HEK293T (cell line): ENCODE results near the gene PHRF1.
A peak's percentile ranks its signal among the peaks of the same experiment; 100 is the strongest.
"Not testable (repeated sequence)": the region's sequence is repeated elsewhere in the genome, so short reads cannot be mapped to it uniquely, and the experiment has no call there.

ENCODE experiments used
- CTCF ChIA-PET: fragments of 350-600 bp; formaldehyde crosslinking; extraction: SDS; loops from one replicate; lab custom pipeline; 2021; ENCODE audit warnings: antibody characterized with exemption, inconsistent platforms; lab: Yijun Ruan, JAX
- POLR2A ChIA-PET: fragments of 350-600 bp; formaldehyde crosslinking; extraction: SDS; loops from one replicate; lab custom pipeline; 2020; ENCODE audit warnings: antibody characterized with exemption, inconsistent platforms; lab: Yijun Ruan, JAX
- DNase-seq: peaks from one replicate; pipeline ENCODE4 v3.0.0; 2012; ENCODE audit warnings: mixed read lengths; ENCODE audit errors: extremely low spot score
- ARNT ChIP-seq: fragments of 450-650 bp; IDR thresholded peaks from 2 replicates; pipeline ENCODE4 v1.6.1; 2017; ENCODE audit warnings: mild to moderate bottlenecking
- BHLHE40 ChIP-seq: fragments of 450-650 bp; IDR thresholded peaks from 2 replicates; pipeline ENCODE4 v1.6.1; 2016; ENCODE audit warnings: mild to moderate bottlenecking, moderate library complexity, borderline replicate concordance
- CTBP1 ChIP-seq: fragments of 450-650 bp; IDR thresholded peaks from 2 replicates; pipeline ENCODE4 v1.6.1; 2016; ENCODE audit warnings: borderline replicate concordance
- ELF4 ChIP-seq: fragments of 450-650 bp; IDR thresholded peaks from 2 replicates; pipeline ENCODE4 v1.6.1; 2017; ENCODE audit warnings: antibody characterized with exemption
- FOXA1 ChIP-seq: fragments of 450-650 bp; IDR thresholded peaks from 2 replicates; pipeline ENCODE4 v1.6.1; 2016; ENCODE audit warnings: mild to moderate bottlenecking
- FOXK2 ChIP-seq: fragments of 450-650 bp; IDR thresholded peaks from 2 replicates; pipeline ENCODE4 v1.6.1; 2016; ENCODE audit warnings: mild to moderate bottlenecking
- FOXM1 ChIP-seq: fragments of 450-650 bp; IDR thresholded peaks from 2 replicates; pipeline ENCODE4 v1.6.1; 2017; ENCODE audit warnings: mild to moderate bottlenecking, borderline replicate concordance
- HDGF ChIP-seq: fragments of 450-650 bp; IDR thresholded peaks from 2 replicates; pipeline ENCODE4 v1.6.1; 2017; ENCODE audit warnings: antibody characterized with exemption, borderline replicate concordance
- L3MBTL2 ChIP-seq: fragments of 450-650 bp; conservative IDR thresholded peaks from 2 replicates; pipeline ENCODE4 v1.6.1; 2016; ENCODE audit warnings: mild to moderate bottlenecking
- LEF1 ChIP-seq: fragments of 450-650 bp; IDR thresholded peaks from 2 replicates; pipeline ENCODE4 v1.6.1; 2017; ENCODE audit warnings: mild to moderate bottlenecking, borderline replicate concordance
- NFRKB ChIP-seq: fragments of 450-650 bp; IDR thresholded peaks from 2 replicates; pipeline ENCODE4 v1.6.1; 2016; ENCODE audit warnings: mild to moderate bottlenecking, moderate library complexity
- PKNOX1 ChIP-seq: fragments of 450-650 bp; IDR thresholded peaks from 2 replicates; pipeline ENCODE4 v1.6.1; 2016
- SP1 ChIP-seq: fragments of 450-650 bp; IDR thresholded peaks from 2 replicates; pipeline ENCODE4 v1.6.1; 2017
- SUZ12 ChIP-seq: fragments of 450-650 bp; IDR thresholded peaks from 2 replicates; pipeline ENCODE4 v1.6.1; 2016; ENCODE audit warnings: mild to moderate bottlenecking
- TARDBP ChIP-seq: fragments of 450-650 bp; IDR thresholded peaks from 2 replicates; pipeline ENCODE4 v1.6.1; 2016
- ZNF384 ChIP-seq: fragments of 450-650 bp; IDR thresholded peaks from 2 replicates; pipeline ENCODE4 v1.6.1; 2016

The PHRF1 gene

GRCh38 chr11:653837-654236 lies 77.6 kb downstream of the PHRF1 start:
- CTCF ChIA-PET: no interaction called here
- TF ChIP-seq ARNT (no peak), TARDBP (no peak), SP1 (no peak), FOXM1 (no peak), HDGF (no peak), LEF1 (no peak), SUZ12 (no peak), NFRKB (no peak), FOXA1 (no peak), CTBP1 (no peak), PKNOX1 (no peak), ELF4 (no peak), BHLHE40 (no peak), L3MBTL2 (no peak)
- POLR2A ChIA-PET: no interaction called here
- no peak for DNase-seq

GRCh38 chr11:654444-654843 lies 78.2 kb downstream of the PHRF1 start:
- DNase-seq, POLR2A ChIA-PET: not testable (repeated sequence)
- CTCF ChIA-PET: interaction anchor here (1.7 kb wide), 1 partner anchor 69 kb away, joined by 7 read pairs; no protein-coding TSS in a partner anchor

DNA sequence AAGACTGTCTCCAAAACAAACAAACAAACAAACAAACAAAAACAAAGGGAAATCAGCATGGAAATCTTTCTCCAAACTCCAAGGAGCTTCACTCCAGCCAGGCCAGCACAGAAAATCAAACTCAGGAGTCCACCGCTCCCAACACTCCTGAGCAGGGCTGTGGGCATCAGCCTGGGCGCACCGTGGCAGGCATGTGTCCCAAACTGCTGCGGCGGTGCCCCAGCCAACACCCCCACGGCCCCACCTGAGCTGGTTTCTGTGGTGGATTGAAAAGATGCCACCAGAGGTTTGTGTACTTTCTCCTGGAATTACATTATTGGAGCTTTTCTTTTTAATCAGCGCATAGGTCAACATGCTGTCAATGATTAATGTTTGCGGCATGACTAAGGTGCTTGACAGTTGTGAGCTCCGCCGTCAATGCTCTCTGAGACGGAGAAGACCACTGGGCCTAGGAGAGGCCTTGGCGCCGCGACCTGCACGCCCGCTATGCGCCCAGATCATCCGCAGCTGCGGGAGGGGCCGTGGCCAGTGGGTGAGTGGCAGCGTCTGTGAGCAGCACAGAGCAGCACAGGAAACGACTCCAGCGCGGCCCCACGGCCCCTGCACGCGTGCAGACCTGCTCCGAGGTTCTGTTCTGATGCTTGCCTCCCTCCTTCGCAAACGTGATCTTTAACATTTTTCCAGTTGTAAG lies 78.9 kb downstream of the PHRF1 start:
- ChIA-PET POLR2A (no interaction called here), CTCF (interaction anchor here (1.7 kb wide), 1 partner anchor 68 kb away, joined by 7 read pairs; no protein-coding TSS in a partner anchor)
- DNase-seq: no peak
- TF ChIP-seq FOXK2 (no peak), FOXM1 (no peak), HDGF (no peak), SUZ12 (no peak), FOXA1 (no peak), ARNT (no peak), ZNF384 (no peak), L3MBTL2 (no peak), SP1 (no peak), NFRKB (no peak), PKNOX1 (no peak), CTBP1 (no peak)

DNA sequence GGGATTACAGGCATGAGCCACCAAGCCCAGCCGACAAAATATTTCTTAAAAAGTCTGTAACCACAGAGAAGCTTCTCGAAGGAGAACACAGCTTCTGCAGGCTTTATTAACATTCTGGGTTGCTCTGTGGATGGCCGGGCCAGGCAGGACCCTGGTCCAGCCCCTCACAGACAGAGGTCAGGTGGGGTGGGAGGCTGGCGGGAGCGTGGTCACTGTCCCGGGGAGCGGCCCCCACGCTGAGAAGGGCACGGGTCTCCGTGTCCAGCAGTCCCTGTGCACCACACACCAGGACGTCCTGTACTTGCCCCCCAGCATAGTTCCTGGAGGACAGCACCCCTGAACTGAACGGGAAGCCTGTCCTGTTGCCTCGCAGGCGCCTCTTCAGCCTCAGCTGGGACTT lies 80.2 kb downstream of the PHRF1 start:
- ChIA-PET POLR2A (no interaction called here), CTCF (no interaction called here)
- DNase-seq: peak; percentile 3
- TF ChIP-seq ELF4 (no peak), HDGF (no peak), FOXM1 (no peak), SUZ12 (no peak), ARNT (no peak), L3MBTL2 (no peak), FOXA1 (no peak), TARDBP (no peak), ZNF384 (no peak), LEF1 (no peak), SP1 (no peak), CTBP1 (no peak), PKNOX1 (no peak), BHLHE40 (no peak), FOXK2 (no peak)

GRCh38 chr11:656866-657265 lies 80.6 kb downstream of the PHRF1 start:
- TF ChIP-seq NFRKB (no peak), FOXA1 (no peak), ELF4 (no peak), FOXK2 (no peak), LEF1 (no peak), FOXM1 (no peak), HDGF (no peak), ZNF384 (no peak), L3MBTL2 (no peak)
- DNase-seq: peak; percentile 3
- ChIA-PET CTCF (interaction anchor here (0.6 kb wide), 1 partner anchor 12 kb away, joined by 3 read pairs; no protein-coding TSS in a partner anchor), POLR2A (no interaction called here)

DNA sequence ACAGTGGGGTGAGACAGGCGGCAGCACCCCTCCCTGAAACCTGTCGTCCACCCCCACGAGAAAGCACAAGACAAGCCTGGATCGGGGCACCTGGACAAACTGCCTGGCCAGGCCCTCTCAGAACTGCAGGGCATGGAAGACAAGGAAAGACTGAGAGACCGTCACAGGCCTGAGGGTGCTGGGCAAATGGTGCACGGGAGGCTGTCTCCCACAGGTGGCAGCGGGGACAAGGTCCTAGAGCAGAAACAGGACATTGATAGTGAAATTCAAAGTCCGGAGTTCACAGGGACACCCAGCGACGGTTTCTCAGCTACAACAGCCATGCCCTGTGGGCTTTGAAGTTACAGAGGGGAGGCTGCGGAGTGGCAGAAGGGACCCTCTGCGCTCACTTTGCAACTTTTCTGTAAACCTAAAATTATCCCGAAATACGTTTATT lies 81.4 kb downstream of the PHRF1 start:
- TF ChIP-seq BHLHE40 (no peak), NFRKB (no peak), FOXK2 (no peak), ARNT (no peak), SP1 (no peak), L3MBTL2 (no peak), CTBP1 (no peak)
- CTCF ChIA-PET: interaction anchor here (0.6 kb wide), 1 partner anchor 11 kb away, joined by 3 read pairs; no protein-coding TSS in a partner anchor
- no peak for DNase-seq
- POLR2A ChIA-PET: no interaction called here
